ENCODE results near the gene NIN. TPM values are rescaled to one million over a fixed set of nuclear protein-coding genes. Genes with fewer than 3 reads are reported as not detected.

NIN gene
- total and polyA plus RNA-seq, 10 donors, result 11.8 to 139 (median 94.4) TPM

DNA sequence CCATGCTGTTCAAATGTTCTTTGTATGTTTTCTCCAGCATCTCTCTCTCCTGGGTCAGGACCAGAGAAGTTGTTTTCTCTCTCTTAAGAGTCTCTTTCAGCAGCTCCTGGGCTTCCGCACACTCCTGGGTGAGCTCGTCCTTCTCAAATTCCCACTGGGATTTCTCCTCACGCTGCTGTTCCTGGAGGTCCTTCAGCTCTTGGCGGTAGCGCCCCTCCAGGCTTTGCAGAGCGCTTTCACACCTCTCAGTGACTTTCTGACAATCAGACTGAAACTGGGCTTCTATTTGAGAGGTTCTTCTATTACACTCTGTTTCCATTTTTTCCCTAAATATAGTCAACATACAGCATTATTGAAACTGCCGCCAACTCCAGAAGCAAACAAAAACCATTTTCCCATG is 72.7 kb downstream of the NIN start:
- H3K4me3 ChIP-seq, result no peak overlapping the region
- TF ChIP-seq POLR2A (IDR thresholded peaks at IDR 0.05) (no peak), POLR2AphosphoS5 (IDR thresholded peaks at IDR 0.05) (no peak)
- TF ChIP-seq, protein P1, sequence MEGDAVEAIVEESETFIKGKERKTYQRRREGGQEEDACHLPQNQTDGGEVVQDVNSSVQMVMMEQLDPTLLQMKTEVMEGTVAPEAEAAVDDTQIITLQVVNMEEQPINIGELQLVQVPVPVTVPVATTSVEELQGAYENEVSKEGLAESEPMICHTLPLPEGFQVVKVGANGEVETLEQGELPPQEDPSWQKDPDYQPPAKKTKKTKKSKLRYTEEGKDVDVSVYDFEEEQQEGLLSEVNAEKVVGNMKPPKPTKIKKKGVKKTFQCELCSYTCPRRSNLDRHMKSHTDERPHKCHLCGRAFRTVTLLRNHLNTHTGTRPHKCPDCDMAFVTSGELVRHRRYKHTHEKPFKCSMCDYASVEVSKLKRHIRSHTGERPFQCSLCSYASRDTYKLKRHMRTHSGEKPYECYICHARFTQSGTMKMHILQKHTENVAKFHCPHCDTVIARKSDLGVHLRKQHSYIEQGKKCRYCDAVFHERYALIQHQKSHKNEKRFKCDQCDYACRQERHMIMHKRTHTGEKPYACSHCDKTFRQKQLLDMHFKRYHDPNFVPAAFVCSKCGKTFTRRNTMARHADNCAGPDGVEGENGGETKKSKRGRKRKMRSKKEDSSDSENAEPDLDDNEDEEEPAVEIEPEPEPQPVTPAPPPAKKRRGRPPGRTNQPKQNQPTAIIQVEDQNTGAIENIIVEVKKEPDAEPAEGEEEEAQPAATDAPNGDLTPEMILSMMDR (IDR thresholded peaks at IDR 0.05 in 8 of 11, conservative IDR thresholded peaks at IDR 0.05 in 3 of 11), result no peak
- H3K9me3 ChIP-seq, result no peaks in the 10 kb centered on the region
- WGBS, 5 donors, result 95 to 98% (median 95%) methylated on average over 7 of the region's 7 CpGs
- H3K27ac ChIP-seq, result peak overlapping the region in 5 of 8 donors; percentile 84 to 93 (median 87)
- intact Hi-C loops (cut with DNase I; ENCODE audit: low total_unique reads), result no loop called here
- H3K27me3 ChIP-seq (replicated peaks in 1 of 7), result no peaks in the 10 kb centered on the region
- H3K4me1 ChIP-seq, result peaks cover 0 to 29% (median 11%) of the 10 kb centered on the region in 6 donors
- no peak for DNase-seq
- H3K36me3 ChIP-seq, result peaks cover 9 to 98% (median 82%) of the 10 kb centered on the region in 6 donors

DNA sequence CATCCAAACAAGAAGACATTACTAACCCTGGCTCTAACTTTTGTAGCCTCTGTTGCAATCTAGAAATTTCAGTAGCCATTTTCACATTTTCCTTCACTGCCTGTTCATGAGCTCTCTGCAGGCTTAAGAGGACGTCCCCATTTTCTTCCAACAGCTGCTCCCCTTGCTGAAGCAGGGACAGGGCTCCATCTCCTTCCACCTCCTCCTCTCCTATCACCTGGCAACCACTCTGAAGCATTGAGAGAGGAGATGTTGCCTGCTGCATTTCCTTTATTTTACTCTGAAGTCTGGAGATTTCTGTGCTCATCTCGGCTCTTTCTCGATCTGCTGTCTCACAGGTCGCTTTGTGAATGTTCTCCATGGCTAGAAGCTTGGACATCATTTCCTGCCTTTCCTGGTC is 73.3 kb downstream of the NIN start:
- 91 to 98% (median 95%) methylated on average over 4 of the region's 4 CpGs for WGBS, 5 donors
- Histone ChIP-seq H3K36me3 (peaks cover 9 to 98% (median 81%) of the 10 kb centered on the region in 6 donors), H3K4me3 (no peak overlapping the region), H3K27me3 (replicated peaks in 1 of 7) (no peaks in the 10 kb centered on the region), H3K9me3 (no peaks in the 10 kb centered on the region), H3K4me1 (peaks cover 0 to 29% (median 11%) of the 10 kb centered on the region in 6 donors), H3K27ac (peak overlapping the region in 6 of 8 donors; percentile 6 to 93 (median 86))
- intact Hi-C loops (cut with DNase I; ENCODE audit: low total_unique reads), result no loop called here
- TF ChIP-seq POLR2A (IDR thresholded peaks at IDR 0.05), result no peak
- no peak for TF ChIP-seq POLR2AphosphoS5 (IDR thresholded peaks at IDR 0.05)
- TF ChIP-seq, protein P1 (IDR thresholded peaks at IDR 0.05 in 8 of 11, conservative IDR thresholded peaks at IDR 0.05 in 3 of 11), result no peak
- DNase-seq, result no peak

DNA sequence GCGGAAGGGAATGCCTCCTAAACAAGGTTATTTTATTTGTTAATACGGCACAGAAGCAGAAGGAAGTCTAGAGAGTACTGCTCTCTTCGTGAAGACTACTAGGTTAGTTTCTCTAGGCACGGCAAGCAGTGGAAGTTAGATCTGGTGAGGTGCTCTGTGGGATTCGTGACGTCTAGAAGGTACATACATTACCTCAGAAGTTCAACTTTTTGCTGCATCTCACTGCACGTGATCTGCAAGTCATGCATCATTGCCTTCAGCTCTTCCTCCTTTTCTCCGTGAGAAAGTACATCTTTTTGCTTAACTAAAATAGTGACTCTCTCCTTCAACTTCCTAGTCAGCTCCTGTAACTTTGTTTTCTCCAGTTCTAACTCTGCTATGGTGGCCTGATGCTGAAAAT is 74.7 kb downstream of the NIN start:
- Histone ChIP-seq H3K27ac (peak overlapping the region; percentile 57 to 93 (median 84)), H3K4me1 (peaks cover 0 to 29% (median 11%) of the 10 kb centered on the region in 6 donors), H3K36me3 (peaks cover 9 to 98% (median 79%) of the 10 kb centered on the region in 6 donors), H3K27me3 (replicated peaks in 1 of 7) (no peaks in the 10 kb centered on the region), H3K4me3 (peak overlapping the region in 1 of 8 donors; percentile 33), H3K9me3 (no peaks in the 10 kb centered on the region)
- intact Hi-C loops (cut with DNase I; ENCODE audit: low total_unique reads), result no loop called here
- peak in 2 of 3 donors; percentile 42 to 86 for TF ChIP-seq POLR2AphosphoS5 (IDR thresholded peaks at IDR 0.05)
- TF ChIP-seq, protein P1 (IDR thresholded peaks at IDR 0.05 in 8 of 11, conservative IDR thresholded peaks at IDR 0.05 in 3 of 11), result no peak
- DNase-seq, result no peak
- 46 to 68% (median 60%) methylated on average over 8 of the region's 8 CpGs for WGBS, 5 donors

DNA sequence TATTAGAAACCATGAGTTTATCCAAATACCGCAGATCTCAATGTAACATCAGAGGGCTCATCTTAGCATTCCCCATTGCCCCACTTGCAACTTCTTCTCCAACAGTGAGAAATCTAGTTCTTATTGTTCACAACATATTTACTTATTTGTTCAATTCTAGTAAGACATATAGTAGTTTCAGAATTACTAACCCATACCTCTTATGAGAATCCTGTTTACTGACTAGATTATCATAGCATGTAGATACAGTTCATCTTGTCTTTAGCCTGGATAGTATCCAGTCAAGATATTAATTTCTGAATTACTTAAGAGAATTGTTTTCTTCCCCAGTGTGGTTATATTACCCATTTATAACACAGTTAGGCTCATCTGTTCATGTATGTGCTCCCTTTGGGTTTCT is 80.6 kb downstream of the NIN start:
- Histone ChIP-seq H3K27ac (peak overlapping the region in 1 of 8 donors; percentile 52), H3K9me3 (no peaks in the 10 kb centered on the region), H3K27me3 (replicated peaks in 1 of 7) (no peaks in the 10 kb centered on the region), H3K4me3 (no peak overlapping the region), H3K36me3 (peaks cover under 1 to 100% (median 70%) of the 10 kb centered on the region in 6 donors), H3K4me1 (peaks cover 0 to 15% (median 2%) of the 10 kb centered on the region in 6 donors)
- TF ChIP-seq POLR2AphosphoS5 (IDR thresholded peaks at IDR 0.05), result no peak
- TF ChIP-seq POLR2A (IDR thresholded peaks at IDR 0.05), result no peak
- TF ChIP-seq, protein P1 (IDR thresholded peaks at IDR 0.05 in 8 of 11, conservative IDR thresholded peaks at IDR 0.05 in 3 of 11), result no peak
- DNase-seq, result no peak
- 85 to 96% (median 93%) methylated on average over 1 of the region's 1 CpG for WGBS, 5 donors
- intact Hi-C loops (cut with DNase I; ENCODE audit: low total_unique reads), result no loop called here
